ENCODE results near the gene P2RY13.

P2RY13 gene

GRCh38 chr3:151296226-151296625, 33.1 kb downstream of the P2RY13 start:
- no peak for DNase-seq

GRCh38 chr3:151293127-151293526, 36.2 kb downstream of the P2RY13 start:
- DNase-seq: no peak

GRCh38 chr3:151290673-151291072, 38.7 kb downstream of the P2RY13 start:
- DNase-seq: no peak

GRCh38 chr3:151289445-151289844, 39.9 kb downstream of the P2RY13 start:
- DNase-seq: no peak

- DNase-seq: no peak
Measured at GRCh38 chr3:151285940-151286339, 43.4 kb downstream of the P2RY13 start.

GRCh38 chr3:151283907-151284461, 45.4 kb downstream of the P2RY13 start:
- DNase-seq: no peak

GRCh38 chr3:151283387-151283786, 46.0 kb downstream of the P2RY13 start:
- no peak for DNase-seq

GRCh38 chr3:151282921-151283320, 46.4 kb downstream of the P2RY13 start:
- peak in 2 of 58 donors; percentile 11 to 46 for DNase-seq

GRCh38 chr3:151281671-151282324, 47.6 kb downstream of the P2RY13 start:
- DNase-seq: no peak

GRCh38 chr3:151278230-151278629, 51.1 kb downstream of the P2RY13 start, which contains the start of gene P2RY14:
TSS of gene P2RY14 (minus strand) at chr3:151278542. CDS start at chr3:151214316, 64,226 bp downstream.
- no peak for DNase-seq

GRCh38 chr3:151276687-151277042, 52.7 kb downstream of the P2RY13 start:
- DNase-seq: no peak
